Testis (tissue), 2 donors: ENCODE data around the gene LRRC32.

ENCODE experiments used
- POLR2A ChIP-seq: fragments of 450-650 bp; IDR thresholded peaks from one replicate; pipeline ENCODE4 v1.6.1; 2017; ENCODE audit warnings: antibody characterized with exemption, mild to moderate bottlenecking, moderate library complexity
- TF ChIP-seq, protein P1 (sequence below), 3 experiments: fragments of 450-650 bp in 2 of 3; fragments of 200-600 bp in 1 of 3; sonication (generic) in 1 of 3; IDR thresholded peaks; one replicate each; pipeline ENCODE4 v1.5.1; 2016 to 2019; ENCODE audit warnings: antibody characterized with exemption in 3 of 3, mild to moderate bottlenecking in 2 of 3, moderate library complexity in 1 of 3

DNA sequence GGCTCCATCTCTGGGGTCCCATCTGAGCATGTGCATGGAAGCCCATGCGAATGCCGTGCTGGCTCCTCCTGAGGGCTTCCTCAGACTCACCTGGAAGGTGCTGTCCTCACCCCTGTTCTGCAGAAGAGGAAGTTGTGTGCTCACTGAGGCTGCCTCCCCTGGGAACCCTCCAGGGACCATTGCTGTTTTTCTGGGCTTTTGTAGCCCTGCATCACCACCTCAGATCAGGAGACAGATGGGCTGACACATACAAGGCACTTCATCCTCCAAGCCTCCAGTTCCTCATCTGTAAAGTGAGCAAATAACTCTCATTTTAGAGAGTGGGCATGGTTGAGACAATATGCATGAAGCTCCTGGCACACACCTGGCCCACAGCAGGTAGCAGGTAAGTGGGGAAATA is 12.1 kb upstream of the LRRC32 start:
- TF ChIP-seq, protein P1, sequence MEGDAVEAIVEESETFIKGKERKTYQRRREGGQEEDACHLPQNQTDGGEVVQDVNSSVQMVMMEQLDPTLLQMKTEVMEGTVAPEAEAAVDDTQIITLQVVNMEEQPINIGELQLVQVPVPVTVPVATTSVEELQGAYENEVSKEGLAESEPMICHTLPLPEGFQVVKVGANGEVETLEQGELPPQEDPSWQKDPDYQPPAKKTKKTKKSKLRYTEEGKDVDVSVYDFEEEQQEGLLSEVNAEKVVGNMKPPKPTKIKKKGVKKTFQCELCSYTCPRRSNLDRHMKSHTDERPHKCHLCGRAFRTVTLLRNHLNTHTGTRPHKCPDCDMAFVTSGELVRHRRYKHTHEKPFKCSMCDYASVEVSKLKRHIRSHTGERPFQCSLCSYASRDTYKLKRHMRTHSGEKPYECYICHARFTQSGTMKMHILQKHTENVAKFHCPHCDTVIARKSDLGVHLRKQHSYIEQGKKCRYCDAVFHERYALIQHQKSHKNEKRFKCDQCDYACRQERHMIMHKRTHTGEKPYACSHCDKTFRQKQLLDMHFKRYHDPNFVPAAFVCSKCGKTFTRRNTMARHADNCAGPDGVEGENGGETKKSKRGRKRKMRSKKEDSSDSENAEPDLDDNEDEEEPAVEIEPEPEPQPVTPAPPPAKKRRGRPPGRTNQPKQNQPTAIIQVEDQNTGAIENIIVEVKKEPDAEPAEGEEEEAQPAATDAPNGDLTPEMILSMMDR (IDR thresholded peaks at IDR 0.05): no peak
- TF ChIP-seq POLR2A: no peak
